Cardiac muscle cell (in vitro differentiated cells and primary cell): Measurements from ENCODE around the gene GABRG3. TPM values are rescaled to one million over a fixed set of nuclear protein-coding genes. Genes with fewer than 3 reads are reported as not detected.

Experiments used
- DNase-seq, 2 donors: peaks; one replicate each; pipeline versions ENCODE4 v3.0.0 to v3.0.0-alpha.2; 2010 to 2017; ENCODE audit warnings: low read depth in 1 of 2, low spot score in 1 of 2
- H3K27ac ChIP-seq: fragments of 200-600 bp; sonication (generic); 2 replicates; pipeline ENCODE4 v1.5.1; 2016
- H3K27me3 ChIP-seq: fragments of 200-600 bp; sonication (generic); 2 replicates; pipeline ENCODE4 v1.6.0; 2016; ENCODE audit warnings: control low read depth
- H3K36me3 ChIP-seq: fragments of 200-600 bp; sonication (generic); 2 replicates; pipeline ENCODE4 v1.5.1; 2016; ENCODE audit warnings: control low read depth
- H3K4me1 ChIP-seq: fragments of 200-600 bp; sonication (generic); 2 replicates; pipeline ENCODE4 v1.8.1; 2017; ENCODE audit warnings: low read depth, mild to moderate bottlenecking, mixed run types
- H3K4me3 ChIP-seq: fragments of 200-600 bp; sonication (generic); 2 replicates; pipeline ENCODE4 v1.5.1; 2016; ENCODE audit warnings: mild to moderate bottlenecking
- H3K9me3 ChIP-seq: fragments of 200-600 bp; sonication (generic); 2 replicates; pipeline ENCODE4 v1.5.1; 2017; ENCODE audit warnings: low read depth, mild to moderate bottlenecking, control low read depth
- polyA plus RNA-seq: library from polyadenylated mRNA; unstranded; fragments of >200 nt; fragmentation: Nextera tagmentation; extraction: Ambion mirVana; gene quantifications from 2 replicates; pipeline ENCODE4 v1.2.1, GENCODE V29; 2016
- total RNA-seq: library from RNA; depleted of rRNA; stranded (reverse); fragments of >200 nt; gene quantifications from 2 replicates; pipeline ENCODE4 v1.2.3, GENCODE V29; 2016
- TF ChIP-seq, protein P1 (sequence below): IDR thresholded peaks from 2 replicates; pipeline ENCODE4 v1.5.1; 2012; ENCODE audit warnings: low read depth, mild to moderate bottlenecking, low read length

The GABRG3 gene
- total and polyA plus RNA-seq, 2 experiments from 2014 or later = not detected

DNA sequence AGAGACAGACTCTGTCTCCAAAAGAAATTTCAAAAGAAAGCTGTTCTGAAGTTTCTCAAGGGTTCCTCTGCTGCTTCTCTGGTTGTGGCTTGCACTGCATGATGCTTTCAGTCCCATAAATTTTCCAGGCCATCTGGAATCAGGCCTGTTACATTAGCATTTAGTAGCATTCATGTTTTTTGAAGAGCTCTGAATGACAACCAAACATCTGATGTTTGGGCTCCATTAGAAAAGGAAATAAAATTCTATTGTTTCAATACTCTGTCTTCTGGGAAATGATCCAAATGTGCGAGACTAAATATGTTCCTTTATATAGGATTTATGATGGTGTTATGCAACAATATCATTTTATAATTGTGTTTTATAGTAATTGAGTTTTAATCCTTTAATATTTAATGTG lies 455.8 kb downstream of the GABRG3 start:
- DNase-seq = no peak
- Histone ChIP-seq H3K4me1 (no peaks in the 10 kb centered on the region), H3K36me3 (no peaks in the 10 kb centered on the region), H3K27ac (no peak overlapping the region), H3K4me3 (no peak overlapping the region), H3K9me3 (no peaks in the 10 kb centered on the region), H3K27me3 (no peaks in the 10 kb centered on the region)
- TF ChIP-seq, protein P1, sequence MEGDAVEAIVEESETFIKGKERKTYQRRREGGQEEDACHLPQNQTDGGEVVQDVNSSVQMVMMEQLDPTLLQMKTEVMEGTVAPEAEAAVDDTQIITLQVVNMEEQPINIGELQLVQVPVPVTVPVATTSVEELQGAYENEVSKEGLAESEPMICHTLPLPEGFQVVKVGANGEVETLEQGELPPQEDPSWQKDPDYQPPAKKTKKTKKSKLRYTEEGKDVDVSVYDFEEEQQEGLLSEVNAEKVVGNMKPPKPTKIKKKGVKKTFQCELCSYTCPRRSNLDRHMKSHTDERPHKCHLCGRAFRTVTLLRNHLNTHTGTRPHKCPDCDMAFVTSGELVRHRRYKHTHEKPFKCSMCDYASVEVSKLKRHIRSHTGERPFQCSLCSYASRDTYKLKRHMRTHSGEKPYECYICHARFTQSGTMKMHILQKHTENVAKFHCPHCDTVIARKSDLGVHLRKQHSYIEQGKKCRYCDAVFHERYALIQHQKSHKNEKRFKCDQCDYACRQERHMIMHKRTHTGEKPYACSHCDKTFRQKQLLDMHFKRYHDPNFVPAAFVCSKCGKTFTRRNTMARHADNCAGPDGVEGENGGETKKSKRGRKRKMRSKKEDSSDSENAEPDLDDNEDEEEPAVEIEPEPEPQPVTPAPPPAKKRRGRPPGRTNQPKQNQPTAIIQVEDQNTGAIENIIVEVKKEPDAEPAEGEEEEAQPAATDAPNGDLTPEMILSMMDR = no peak

DNA sequence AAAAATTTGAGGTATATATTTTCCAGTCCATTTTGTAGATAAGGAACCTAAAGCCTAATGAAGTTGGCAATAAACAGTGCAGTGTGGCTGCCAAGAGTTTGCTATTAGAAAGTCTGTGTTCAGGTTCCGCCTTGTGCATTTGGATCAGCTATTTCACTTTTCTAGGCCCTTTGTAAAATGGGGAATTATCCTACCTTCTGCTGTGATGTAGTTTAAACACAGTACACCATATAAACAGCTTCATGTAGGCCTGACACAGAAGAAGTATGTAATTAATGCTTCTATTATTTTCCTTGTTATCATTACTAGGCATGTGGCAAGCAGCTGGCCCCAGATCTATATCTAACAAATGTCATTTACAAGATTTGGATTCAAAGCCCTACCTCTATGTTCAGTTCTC lies 456.3 kb downstream of the GABRG3 start:
- no peaks in the 10 kb centered on the region for H3K9me3 ChIP-seq
- no peak overlapping the region for H3K4me3 ChIP-seq
- TF ChIP-seq, protein P1 = no peak

DNA sequence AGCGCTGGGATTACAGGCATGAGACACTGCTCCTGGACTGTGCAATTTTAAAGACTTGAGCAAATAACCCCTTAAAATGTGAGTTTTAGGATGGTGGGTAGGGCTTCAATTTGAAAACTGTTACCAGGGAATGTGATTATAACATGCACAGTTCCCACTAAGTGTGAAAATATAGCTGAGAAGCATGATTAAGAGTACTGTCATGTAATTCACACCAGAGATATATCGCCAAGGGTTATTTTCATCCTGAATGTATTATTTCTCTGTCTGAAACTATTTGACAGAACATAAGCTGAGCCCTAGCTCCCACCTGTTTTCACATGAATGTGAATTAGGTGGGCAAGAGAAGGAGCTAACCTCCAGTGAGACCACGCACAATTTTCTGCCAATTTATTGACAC lies 457.2 kb downstream of the GABRG3 start:
- H3K36me3 ChIP-seq = no peaks in the 10 kb centered on the region
- TF ChIP-seq, protein P1 = no peak
- no peaks in the 10 kb centered on the region for H3K27me3 ChIP-seq
- no peaks in the 10 kb centered on the region for H3K4me1 ChIP-seq
- no peak overlapping the region for H3K4me3 ChIP-seq
- H3K9me3 ChIP-seq = no peaks in the 10 kb centered on the region
- DNase-seq = no peak
- H3K27ac ChIP-seq = no peak overlapping the region

More for the DNA sequence above, 456.3 kb downstream of the GABRG3 start:
- DNase-seq = no peak
- H3K27me3 ChIP-seq = no peaks in the 10 kb centered on the region
- H3K27ac ChIP-seq = no peak overlapping the region
- H3K4me1 ChIP-seq = no peaks in the 10 kb centered on the region
- no peaks in the 10 kb centered on the region for H3K36me3 ChIP-seq

DNA sequence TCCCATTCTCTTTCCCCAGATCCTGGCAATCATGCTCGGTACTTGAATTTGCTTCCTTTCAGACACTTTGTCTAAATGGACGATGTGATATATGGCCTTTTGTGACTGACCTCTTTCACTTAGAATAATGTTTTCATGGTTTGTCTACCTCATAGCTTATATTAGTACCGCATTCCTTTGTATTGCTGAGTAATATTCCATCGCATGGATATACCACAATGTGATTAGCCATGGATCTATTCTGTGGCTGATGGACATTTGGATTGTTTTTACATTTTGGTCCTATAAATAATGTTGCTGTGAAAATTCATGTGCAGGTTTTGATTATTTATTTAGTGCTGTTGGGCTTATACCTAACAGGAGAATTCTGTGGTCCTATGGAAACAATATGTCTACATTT lies 458.6 kb downstream of the GABRG3 start:
- no peaks in the 10 kb centered on the region for H3K36me3 ChIP-seq
- H3K4me1 ChIP-seq = no peaks in the 10 kb centered on the region
- DNase-seq = no peak
- TF ChIP-seq, protein P1 = no peak
- no peaks in the 10 kb centered on the region for H3K27me3 ChIP-seq
- no peak overlapping the region for H3K4me3 ChIP-seq
- no peak overlapping the region for H3K27ac ChIP-seq
- H3K9me3 ChIP-seq = no peaks in the 10 kb centered on the region

DNA sequence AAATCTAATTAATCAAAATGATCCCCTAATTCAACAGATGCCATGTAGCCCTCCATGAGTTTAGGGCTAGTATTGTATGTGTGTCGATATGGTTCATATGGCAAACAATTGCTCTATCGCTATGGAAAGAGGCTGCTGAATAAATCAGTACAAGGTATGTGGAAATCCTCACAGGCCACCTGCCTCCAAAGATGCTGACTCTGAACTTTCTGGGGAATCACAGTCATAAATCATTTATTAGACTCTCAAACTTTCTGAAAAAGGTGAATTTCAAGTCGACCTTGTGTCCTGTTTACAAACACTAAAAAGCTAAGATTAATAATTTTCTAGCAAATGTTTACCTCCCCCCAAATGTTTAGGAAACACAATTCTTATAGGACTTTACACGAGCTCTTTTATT lies 462.6 kb downstream of the GABRG3 start:
- TF ChIP-seq, protein P1 = no peak
- Histone ChIP-seq H3K27me3 (no peaks in the 10 kb centered on the region), H3K4me3 (no peak overlapping the region), H3K9me3 (no peaks in the 10 kb centered on the region), H3K27ac (no peak overlapping the region), H3K36me3 (no peaks in the 10 kb centered on the region), H3K4me1 (no peaks in the 10 kb centered on the region)
- DNase-seq = no peak
